GM12892 (cell line): ENCODE measurements around the gene PNCK.

ENCODE experiments used
- POLR2A ChIP-seq: IDR thresholded peaks from 2 replicates; pipeline ENCODE4 v1.6.1; 2011; ENCODE audit warnings: low read depth, low read length, control low read depth
- POLR2AphosphoS5 ChIP-seq: IDR thresholded peaks from 2 replicates; pipeline ENCODE4 v1.6.1; 2011; ENCODE audit warnings: low read depth, low read length, control low read depth
- TAF1 ChIP-seq: IDR thresholded peaks from 2 replicates; pipeline ENCODE4 v1.6.1; 2011; ENCODE audit warnings: low read depth, mild to moderate bottlenecking, control low read depth, low read length, borderline replicate concordance

DNA sequence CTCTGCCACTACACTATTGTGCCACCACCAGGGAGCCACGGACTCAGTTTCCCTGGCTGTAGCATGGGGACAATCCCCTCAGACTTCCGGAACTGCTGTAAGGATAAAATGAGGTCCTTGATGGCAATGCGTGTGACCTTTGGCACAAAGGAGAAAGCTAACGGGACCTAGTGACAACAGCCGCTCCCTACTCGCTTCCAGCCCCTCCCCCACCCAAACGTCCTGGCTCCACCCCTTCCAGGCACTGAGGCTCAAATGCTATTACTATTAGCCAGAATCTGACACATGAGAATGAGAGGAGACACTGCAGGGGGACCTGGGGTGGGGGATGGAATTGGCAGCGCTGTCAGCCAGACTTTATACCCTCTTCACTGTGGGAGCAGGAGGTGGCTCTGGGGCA, 32.0 kb downstream of the PNCK start:
- TF ChIP-seq POLR2A (no peak), POLR2AphosphoS5 (no peak), TAF1 (no peak)
